GM12873 (cell line): ENCODE data around the gene FPR3.

Experiments
- CTCF ChIP-seq: IDR thresholded peaks from 2 replicates; pipeline ENCODE4 v1.5.1; 2012; ENCODE audit warnings: low read depth, mild to moderate bottlenecking, moderate library complexity, low read length, control low read depth; ENCODE audit not compliant: insufficient read depth; ENCODE audit errors: missing control alignments

FPR3 gene

DNA sequence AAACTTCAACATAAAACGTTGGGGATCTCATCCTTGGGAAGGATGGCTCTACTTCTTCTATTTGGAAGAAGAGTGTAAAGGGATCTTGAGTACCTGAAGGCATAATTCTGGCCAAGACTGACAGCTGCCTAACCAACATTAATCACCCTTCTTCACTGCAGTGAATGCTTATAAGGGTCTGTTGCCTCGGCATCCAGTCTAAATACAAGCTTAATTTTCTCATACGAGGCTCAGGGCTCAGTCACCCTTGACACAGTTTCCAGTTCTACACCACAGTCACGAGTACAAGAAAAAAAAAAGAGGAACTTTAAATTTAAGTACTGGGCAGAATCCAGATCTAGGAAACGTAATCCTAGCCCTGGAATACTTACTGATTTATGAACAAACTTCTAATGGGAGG, 9.0 kb downstream of the FPR3 start:
- no peak for TF ChIP-seq CTCF

DNA sequence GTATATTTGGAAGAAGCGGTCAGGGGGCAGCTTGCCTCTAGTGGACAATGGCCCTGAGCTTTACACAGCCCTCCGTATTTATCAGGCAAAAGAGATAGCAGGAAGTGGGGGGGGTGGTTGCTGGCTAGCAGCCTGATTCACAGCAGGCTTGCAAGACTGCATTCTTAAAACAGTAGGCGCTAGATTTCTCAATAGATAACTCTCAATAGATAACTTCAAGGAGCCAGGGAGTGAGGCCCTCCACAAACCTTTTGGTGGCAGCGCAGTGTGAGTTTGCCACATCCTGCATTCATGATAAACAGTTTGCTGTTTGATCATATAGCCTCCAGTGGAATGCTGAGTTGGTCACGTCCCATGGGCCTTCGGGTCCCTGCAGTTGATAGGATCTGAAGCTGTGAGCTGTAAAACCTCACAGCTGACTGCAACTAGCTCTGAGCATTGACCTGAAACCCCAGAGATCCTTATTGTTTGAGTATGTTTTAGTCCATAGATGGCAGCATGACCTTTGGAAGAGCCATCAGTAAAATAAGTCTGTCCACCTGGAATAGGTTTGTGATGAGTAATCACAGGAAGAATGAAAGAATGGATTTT, 12.2 kb downstream of the FPR3 start:
- TF ChIP-seq CTCF: no peak

DNA sequence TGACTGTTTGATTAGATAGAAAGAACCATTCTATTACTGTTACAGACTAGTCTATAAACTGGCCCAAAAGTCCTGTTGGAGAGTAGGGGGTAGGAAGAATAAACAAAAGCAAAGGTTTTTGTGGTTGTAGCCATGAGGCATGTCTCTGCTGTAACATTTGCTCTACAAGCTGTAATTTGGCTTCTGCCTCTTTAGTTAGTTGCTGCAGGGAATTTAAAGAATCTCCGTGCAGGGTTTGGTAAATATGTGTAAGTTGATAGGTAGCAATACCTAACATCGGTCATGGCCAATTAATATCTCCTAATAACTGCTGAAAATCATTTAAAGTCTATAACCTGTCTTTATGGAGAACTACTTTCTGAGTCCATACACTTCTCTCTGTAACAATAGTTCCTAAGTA, 13.0 kb downstream of the FPR3 start:
- no peak for TF ChIP-seq CTCF

GRCh38 chr19:51808333-51808986, 13.5 kb downstream of the FPR3 start:
- no peak for TF ChIP-seq CTCF

- TF ChIP-seq CTCF: no peak
Measured at GRCh38 chr19:51809787-51810186, 14.8 kb downstream of the FPR3 start.

DNA sequence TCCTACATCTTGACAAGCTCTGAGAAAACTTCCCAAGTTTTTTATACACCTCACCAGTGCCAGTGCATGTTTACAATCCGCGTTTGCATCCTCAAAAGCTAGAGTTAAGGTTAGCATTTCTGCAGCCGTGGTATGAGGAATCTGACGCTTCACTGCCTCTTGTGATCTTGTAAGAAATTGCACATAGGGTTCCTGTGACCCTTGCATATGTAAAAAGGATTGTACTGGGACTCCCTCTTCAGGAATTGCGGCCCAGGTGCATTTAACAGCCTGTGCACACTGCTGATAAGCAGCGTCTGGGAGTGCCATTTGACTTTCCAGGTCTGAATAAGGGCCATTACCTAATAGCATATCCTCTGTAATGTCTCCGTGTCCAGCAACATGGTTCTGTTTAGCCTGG, 15.3 kb downstream of the FPR3 start:
- no peak for TF ChIP-seq CTCF

DNA sequence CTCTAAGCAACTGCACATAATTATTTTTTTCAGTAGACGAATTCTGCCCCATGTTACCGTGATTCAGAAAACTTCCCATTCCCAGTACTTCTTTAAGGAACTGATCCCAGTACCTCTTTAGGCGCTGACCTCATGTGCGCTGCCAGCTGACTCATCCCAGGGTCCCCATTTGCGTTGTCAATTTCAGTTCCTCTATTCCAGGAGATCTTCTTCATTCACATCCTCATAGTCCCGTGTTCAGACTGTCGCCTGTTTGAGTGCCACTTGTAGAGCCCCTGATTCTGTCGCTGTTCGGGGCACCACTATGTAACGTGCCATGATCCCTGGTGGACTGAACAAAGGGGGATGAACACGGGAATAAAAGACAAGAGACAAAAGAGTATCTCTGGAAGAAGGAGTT, 16.4 kb downstream of the FPR3 start:
- TF ChIP-seq CTCF: no peak
